ENCODE results near the gene AUTS2.
"Not testable (repeated sequence)": the region's sequence is repeated elsewhere in the genome, so short reads cannot be mapped to it uniquely, and the experiment has no call there.

The AUTS2 gene

DNA sequence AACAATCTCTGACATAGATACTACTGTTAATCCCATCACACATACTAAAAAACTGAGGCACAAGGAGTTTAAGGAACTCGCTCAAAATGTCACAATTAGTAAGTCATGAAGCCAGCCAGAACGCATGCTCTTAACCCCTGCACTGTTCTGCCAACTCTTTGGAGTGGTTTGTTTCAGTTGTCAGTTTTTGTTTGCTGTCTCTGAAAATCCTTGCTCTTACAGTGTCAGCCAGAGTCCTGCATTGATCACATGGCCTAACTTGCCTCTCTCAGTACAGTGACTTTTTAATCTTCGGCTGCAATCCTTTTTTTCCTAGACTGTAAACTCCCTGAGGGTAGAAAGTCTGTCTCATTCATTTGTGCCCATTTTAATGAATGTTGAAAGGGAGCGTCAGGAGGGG lies 753.8 kb downstream of the AUTS2 start:
- DNase-seq (ENCODE audit: low read depth), result no peak

DNA sequence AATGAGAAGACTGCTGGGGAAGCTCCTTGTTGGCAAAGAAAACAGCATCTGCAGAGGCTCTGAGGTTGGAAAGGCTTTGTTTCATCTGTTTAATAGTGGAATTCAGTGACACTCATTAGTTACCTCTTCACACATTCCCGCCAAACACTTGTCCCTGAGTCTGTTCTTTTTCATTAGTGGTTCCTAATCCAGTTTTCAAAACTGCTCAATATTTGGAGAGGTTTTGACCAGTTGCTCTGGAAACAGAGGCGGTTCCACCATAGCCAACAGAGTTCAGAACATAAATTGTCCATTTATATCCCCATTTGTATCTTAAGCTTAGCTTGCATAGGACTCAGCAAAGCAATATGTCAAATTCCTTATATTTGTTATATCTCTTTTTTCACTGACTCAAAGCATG lies 754.6 kb downstream of the AUTS2 start:
- DNase-seq (ENCODE audit: low read depth), result no peak

DNA sequence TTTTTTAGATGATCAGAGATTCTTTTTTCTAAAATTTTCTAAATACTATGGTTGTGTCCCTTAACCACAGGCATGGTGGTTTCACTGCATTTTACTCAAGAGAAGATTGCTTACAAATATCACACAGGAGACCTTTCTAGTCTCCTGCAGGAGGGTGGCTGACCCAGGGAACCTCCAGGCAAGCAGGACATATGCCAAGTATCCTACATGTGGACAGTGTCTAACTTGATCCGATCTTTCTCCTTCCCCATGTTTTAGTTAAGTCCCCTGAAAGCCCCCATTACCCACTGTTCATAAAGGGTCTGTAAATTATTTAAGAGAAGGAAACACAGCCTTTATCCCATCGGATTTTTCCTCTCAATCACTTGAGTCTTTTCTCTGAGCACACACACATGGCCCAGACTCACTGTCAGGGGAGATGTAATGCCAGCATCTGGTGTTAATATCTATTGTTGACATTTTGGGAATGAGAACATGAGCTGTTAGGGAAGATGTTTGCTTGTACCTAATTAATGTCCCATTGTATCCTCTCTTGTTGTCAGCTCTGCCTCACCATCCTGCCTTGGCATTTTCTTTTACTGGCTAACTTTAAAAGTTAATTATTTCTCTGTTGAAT lies 755.2 kb downstream of the AUTS2 start:
- no peak for DNase-seq (ENCODE audit: low read depth)

DNA sequence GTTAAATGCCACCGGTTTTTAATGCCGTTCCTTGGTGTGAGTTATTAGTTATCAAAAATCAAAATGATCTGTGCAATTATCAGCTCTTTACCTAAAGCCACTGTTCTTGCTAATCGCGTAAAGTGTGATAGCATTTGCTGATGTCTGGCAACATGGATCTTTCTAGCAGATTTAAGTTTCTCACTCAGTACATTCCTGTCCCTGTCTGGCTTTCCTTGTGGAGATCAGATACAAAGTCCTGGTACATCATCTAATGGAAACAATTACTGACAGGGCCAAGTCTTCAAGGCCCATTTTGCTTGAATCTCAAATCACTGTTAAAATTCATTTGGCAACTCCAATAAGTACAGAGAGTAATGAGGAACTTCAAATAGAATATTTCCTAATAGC lies 755.7 kb downstream of the AUTS2 start:
- DNase-seq (ENCODE audit: low read depth), result no peak

DNA sequence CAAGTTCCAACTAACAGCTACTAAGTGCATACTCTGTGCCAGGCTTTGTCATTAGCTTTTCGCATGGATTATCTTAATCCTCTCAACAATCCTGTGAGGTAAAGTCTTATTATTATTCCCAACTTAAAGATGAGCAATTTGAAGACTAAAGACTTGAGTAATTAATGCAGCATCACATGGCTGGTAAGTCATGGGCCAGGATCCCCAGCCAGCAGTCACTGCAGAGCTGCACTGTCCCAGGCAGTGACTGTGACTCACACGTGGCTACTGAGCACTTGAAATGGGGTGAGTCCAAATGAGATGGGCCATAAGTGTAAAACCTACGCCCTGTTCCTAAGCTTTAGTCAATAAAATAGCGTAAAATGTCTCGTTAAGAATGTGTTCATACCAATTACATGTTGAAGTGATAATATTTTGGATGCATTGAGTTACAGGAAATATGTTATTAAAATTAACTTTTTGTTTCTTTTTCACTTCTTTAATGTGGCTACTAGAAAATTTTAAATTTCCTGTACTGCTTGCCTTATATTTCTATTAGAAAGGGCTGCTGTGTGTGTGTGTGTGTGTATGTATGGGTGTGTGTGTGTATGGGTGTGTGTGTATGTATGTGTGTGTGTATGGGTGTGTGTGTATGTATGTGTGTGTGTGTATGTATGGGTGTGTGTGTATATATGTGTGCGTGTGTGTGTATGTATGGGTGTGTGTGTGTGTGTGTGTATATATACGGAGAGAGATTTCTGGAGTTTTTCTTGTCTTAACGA lies 756.3 kb downstream of the AUTS2 start:
- DNase-seq (ENCODE audit: low read depth), result no peak

DNA sequence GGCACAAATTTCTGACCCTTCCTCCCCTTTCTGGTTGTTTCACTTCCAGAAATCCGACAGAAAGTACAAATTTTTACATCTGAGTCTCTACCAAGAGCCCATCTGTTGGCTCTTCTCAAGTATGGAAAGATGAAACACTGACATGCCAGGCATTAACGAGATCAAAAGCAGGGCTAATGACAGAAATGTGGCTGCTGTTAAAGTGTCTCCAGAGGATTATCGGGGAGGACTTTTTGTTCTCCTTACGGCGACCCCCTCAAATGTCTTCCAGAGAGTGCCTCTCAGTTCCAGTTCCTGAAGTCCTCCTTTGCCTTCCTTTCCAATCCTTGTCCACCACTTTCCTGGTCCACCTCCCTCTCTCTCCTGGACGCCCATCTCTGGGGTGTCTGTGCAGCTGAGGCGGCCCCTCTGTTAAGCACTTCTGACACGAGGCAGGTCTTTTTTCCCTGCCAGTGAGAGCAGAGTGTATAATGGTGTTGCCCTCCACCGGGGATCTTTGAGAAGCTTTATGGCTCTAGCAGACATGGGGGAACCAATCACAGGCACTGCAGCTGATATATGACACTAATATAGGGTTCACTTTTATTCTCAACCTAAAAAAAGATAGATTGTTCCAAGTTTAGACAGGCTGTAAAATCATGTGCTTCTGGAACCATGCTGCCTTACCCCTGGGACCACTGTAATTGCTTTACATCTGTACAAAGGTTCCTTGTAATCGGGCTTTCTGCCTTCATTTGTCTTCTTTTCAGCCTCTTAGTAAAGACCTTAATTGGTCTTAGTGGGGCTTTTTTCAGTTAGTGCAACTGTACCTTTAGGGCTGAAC lies 757.1 kb downstream of the AUTS2 start:
- DNase-seq (ENCODE audit: low read depth), result no peak

DNA sequence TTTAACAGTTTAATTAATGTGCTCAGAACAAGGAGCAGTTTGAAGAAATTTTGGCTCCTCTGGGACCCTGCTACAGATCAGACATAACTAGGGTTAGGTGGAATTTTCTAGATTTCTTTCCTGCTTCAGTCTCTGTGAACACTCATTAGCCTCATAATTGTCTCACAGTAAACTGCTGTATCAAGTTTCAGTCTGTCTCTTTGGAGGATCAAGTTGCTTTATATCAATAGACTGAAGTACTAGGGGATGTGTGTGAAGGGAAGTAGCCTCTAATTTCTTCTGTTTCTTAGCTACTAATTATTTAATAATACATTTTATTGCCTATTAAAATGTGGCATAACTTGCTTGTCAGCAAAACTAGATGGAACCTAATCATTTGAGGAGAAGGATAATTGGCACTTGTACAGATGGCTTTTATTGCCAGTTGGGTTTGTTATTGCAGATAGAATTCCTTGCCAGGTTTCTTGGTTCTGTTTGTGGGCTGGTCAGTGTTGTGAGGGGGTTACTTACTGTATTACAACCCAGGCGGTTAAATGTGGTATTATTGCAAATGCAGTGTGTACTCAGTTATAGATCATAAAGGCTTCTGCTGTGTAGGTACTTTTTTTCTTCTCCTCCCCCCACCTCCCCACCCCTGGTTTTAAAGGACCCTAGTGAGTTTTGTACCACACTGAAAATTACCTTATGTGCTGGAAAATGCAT lies 758.0 kb downstream of the AUTS2 start:
- no peak for DNase-seq (ENCODE audit: low read depth)

DNA sequence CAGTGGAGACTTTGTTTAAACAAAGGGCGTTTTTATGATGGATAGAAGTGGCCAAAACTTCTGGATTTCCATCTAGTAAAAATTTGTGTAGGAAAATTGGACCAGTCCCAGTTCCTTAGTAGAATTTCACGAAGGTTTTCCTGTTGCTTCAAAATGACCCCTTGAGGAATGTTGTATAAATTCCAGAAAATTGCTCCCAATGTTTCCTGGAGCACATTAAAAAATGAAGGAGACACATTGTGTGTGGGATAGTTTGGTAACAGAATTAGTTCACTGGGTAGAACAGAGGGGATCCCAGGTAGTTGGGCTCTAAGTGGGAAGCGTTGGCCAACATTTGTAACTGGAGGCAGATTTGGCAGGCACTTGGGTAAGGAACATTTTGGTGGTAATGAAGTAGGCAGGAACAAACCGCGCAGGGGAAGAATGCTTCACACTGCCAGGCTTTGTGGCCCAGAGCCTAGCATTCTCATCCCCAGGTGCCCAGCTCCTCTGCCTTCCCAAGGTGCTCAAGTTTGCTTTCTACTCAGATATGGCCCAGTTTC lies 758.6 kb downstream of the AUTS2 start:
- no peak for DNase-seq (ENCODE audit: low read depth)

DNA sequence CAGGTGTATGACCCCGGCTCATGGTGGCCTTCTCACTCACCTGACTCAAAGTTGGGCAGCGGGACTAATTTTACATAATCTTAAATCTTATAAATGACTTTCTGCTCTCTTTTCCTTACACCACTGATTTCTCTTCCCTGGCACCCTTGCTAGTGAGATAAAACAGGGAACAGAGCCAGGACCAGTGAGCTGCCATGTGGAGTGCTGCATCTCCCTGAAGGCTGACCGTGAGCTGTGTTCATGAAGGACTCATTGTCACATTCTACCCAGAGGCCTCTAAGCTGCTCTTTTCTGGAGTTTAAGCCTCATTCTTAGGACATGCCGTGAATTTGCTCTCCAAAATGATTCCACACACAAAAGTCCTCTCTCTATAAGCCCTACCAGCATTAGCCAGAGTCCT lies 762.3 kb downstream of the AUTS2 start:
- DNase-seq (ENCODE audit: low read depth), result no peak

DNA sequence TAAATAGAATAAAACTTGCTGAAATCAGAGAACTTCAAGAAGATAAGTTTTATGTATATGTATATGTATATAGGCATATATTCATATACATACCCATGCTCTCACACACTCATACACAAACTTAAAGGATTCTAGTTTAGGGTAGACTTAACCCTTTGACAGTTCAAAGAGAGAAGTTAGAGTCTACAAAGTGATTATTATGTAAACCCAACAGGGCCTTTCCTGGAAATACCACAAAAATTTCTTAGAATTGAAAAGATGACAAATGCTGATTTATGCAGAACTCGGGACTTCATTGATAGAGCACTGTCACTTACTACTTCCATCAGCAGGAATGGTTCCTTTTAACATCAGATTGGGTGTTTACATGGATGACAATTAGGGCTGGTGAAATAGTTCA lies 763.5 kb downstream of the AUTS2 start:
- no peak for DNase-seq (ENCODE audit: low read depth)

DNA sequence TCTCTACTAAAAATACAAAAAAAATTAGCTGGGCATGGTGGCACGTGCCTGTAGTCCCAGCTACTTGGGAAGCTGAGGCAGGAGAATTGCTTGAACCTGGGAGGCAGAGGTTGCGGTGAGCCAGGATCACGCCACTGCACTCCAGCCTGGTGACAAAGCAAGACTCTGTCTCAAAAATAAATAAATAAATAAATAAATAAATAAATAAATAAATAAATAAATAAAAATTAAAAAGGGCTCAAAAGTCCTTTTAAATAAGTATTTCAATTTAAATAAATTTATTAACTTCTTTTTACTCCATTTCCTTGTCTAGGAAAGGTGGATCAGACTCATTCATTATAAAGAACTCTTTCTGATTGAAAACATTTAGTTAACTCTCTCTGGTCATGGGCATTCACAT lies 766.1 kb downstream of the AUTS2 start:
- not testable (repeated sequence) for DNase-seq (ENCODE audit: low read depth)

DNA sequence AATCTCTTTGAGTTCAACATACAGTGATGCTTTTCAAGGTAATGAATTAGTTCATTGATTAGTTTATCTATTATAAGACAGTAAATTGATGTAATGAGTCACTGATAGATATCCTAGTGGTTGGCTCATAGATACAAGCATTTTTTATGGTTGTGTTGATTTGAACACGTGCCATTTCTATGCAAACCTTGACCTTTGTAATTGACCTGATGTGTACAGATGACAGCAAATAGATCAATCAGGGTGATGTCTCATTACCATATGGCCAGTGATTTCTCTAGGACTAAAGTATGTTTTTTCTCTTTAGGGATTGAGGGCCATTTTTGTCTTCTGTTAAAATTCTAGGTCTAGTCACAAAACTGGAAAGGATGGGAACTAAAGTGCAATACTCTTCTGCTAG lies 773.4 kb downstream of the AUTS2 start:
- DNase-seq (ENCODE audit: low read depth), result no peak

DNA sequence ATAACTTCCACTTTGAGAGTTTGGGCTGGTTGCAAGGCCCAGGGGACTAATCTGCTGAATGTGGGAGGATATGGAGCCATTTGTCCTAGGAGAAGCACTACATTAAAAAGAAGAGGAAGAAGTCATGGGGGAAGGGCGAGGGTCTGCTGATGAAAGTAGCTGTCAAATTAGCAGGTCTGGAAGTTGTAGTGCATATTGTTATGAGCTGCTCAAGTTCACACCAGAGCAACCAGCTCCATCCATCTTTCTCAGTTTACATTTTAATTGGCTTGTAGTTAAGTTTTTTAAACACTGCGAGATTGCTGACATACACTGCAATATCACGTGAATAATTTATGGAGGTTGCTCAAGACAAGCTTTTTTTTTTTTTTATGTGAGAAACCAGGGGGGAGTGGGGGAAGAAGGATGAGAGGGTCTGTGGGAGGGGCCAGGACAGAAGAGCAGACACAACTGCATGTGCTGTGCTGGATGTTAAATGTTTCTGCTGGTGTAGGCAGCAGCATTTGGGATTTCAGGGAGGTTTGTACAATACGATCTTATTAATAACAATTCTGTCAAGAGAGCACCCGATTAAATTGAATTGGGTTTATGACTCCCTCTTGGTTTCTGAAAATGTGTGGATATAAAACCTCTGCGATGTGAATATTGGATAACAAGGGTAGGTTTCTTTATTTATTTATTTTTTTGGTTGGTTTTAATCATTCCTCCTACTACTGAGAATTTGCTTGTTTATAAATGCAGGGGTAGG lies 774.7 kb downstream of the AUTS2 start:
- no peak for DNase-seq (ENCODE audit: low read depth)

DNA sequence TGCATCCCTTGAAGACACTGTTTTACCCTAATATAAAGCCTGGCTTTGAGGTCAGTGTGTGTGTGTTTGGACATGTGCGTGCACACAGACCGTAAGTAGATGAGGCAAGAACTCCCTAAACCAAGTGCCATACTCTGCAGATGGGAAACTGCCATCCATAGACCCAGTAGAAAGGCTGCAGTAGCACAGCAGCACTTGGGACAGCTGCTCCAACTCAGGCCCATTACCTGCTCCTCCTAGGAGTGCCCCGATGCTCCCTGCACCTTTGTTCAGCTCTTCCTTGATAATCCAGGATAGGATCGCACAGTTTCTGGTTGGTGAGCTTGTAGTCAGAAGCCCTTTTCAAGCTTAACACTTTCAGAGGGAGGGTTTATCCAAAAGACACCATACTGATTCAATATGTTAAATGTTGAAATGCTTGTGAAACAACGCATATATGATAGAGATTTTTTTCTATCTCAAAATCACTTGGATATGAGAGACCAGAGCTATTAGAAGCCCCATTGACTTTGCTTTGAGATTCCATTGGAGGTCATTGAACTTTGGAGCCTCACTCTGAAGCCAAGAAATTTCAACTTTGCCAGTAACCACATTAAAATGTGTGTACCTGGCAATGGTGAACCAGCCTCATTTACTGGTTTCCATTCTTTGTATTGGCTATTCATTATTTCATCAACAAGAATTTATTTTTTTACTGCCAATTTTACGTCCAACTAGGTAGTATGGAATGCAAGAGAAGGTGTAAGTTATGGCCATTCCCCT lies 776.7 kb downstream of the AUTS2 start:
- DNase-seq (ENCODE audit: low read depth), result no peak

DNA sequence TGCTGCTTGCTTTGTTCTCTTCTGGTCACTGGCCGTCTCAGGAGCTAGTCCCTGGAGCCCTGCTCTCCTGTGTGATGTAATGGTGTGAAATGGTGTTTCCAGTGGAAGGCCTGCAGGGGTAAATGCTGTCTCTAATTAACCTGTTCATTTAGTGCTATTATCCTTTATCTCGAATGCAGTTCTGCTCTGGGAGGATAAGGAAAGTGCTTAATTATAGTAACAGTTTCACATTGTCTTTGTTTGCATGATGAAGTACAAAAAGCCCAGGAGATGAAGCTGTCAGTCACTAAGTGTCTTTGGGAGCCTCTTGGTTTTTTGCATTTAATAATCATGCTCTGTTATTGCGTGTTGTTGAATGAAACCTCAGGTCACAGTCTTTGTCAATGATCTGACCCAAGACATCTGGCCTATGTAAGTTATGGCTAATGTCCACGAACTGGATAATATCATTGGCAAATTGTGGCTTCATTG lies 778.3 kb downstream of the AUTS2 start:
- DNase-seq (ENCODE audit: low read depth), result no peak

DNA sequence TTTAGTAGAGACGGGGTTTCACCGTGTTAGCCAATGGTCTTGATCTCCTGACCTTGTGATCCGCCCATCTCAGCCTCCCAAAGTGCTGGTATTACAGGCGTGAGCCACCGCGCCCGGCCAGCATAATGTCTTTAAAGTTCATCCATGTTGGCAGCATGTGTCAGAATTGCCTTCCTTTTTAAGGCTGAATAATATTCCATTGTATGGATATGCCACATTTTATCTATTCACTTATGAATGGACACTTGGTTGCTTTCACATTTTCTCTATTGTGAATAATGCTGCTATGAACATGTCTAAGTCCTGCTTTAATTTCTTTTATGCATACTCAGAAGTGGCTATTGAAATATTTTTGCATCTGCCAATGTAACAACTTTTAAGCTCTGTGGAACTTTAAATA lies 779.7 kb downstream of the AUTS2 start:
- no peak for DNase-seq (ENCODE audit: low read depth)

DNA sequence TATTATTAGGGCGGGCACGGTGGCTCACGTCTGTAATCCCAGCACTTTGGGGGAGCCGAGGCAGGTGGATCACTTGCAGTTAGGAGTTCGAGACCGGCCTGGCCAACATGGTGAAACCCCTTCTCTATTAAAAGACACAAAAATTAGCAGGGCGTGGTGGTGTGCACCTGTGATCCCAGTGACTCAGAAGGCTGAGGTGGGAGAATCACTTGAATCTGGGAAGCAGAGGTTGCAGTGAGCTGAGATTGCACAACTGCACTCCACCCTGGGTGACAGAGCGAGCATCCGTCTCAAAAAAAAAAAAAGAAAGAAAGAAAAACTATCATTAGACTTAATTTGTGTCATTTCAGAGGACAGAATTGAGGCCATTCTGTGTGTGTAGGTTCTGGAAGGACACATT lies 780.9 kb downstream of the AUTS2 start:
- no peak for DNase-seq (ENCODE audit: low read depth)

DNA sequence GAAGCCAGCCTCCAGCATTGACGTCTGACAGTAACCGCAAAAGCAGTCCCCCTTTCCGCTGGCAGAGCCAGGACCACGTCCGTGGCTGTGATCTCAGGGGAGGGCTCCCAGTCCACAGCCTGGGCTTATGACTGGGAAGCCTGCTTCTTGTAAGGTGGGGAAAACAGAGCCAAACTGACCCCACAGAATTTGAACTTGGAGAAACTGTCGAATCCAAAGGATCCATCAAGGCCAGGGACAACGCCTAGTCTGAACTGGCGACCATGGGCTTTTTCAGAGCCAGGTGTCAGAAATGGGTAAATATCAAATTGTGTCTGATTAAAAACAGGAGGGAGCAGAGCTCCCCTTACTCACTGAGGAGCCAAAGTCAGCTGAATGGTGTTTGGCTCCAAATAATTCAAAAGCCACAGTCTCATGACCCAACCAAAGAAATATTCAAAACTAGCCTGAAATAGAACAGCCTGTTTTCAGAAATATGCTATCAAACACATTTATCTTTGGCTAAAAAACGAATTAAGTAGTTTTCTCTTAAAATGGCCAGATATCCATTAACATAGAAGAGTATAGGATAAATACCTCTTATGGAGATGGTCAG lies 782.2 kb downstream of the AUTS2 start:
- DNase-seq (ENCODE audit: low read depth), result no peak

DNA sequence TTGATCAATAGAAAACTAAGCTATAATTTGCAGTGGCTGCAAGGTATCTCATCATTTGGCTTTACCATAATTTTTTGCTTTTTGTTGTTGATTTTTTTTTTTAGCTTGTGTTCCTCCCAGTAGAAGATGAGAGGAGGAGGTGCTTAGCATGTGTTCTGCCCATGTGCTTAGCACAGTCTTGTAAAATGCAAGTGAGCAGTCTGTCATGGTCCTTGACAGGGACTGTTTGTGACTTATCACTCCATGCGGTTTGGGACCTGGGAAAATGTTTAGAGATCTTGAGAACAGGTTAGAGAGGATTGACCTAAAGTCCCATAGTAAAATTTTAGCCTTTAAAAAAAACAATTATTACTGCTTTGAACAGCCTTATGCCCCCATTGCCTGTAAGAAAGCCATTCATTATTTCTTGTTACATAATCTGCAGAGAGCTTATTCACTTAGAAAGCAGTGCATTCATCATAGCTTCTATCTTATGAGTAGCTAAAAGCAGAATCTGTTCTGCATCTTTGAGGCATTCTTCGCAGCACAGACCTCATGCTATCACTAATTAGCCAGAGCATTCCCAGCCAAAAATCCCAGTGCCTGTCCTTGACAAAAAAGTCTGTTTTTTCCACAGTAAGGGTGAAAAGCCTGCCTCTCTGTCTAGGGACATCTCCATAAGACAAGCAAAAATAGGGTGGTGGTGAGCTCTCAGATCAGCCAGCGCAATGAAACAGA lies 784.9 kb downstream of the AUTS2 start:
- no peak for DNase-seq (ENCODE audit: low read depth)

DNA sequence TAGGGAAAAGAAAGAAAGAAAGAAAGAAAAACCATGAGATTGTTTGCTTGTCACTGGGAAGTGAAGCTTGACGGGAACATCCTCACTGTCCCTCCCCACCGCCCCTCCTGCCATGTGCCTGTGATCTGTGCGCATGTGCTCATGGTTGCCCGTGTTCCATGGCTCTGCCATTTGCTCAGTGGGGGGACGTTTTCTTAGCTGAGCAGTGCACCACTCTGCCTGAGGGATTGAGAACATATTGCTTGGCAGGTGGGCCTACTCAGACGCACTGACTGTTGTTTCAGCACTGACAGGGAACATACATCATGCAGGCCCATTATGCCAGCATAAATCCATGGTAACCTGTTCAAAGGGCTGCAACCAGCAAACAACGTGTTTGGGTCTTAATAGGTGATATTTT lies 785.7 kb downstream of the AUTS2 start:
- no peak for DNase-seq (ENCODE audit: low read depth)

Data from CMK (cell line).